ENCODE data around the gene STK4. TPM values are rescaled to one million over a fixed set of nuclear protein-coding genes. Genes with fewer than 3 reads are reported as not detected.

The STK4 gene
- total RNA-seq, 1 experiment from 2014 or later: 41.2 TPM

- CTCF ChIA-PET: no interaction called here
- DNase-seq (ENCODE audit: low spot score) (no peak), ATAC-seq (no peak)
- TF ChIP-seq KAT7 (CRISPR knock-in tag; IDR thresholded peaks at IDR 0.05; ENCODE audit: borderline replicate concordance): no peak
- H3K27ac Mint-ChIP-seq: peak overlapping the region; percentile 75
- H3K36me3 Mint-ChIP-seq: peaks cover 8% of the 10 kb centered on the region; the same call in 1 of the 2 replicates
- peaks cover 4% of the 10 kb centered on the region for H3K9me3 Mint-ChIP-seq
- H3K4me3 Mint-ChIP-seq: no peak overlapping the region
- H3K27me3 Mint-ChIP-seq (ENCODE audit: low read depth): no peaks in the 10 kb centered on the region
- peaks cover 32% of the 10 kb centered on the region for H3K4me1 Mint-ChIP-seq
- POLR2A ChIA-PET: no interaction called here
Measured at GRCh38 chr20:45047581-45048119, 81.3 kb downstream of the STK4 start.

- H3K4me1 Mint-ChIP-seq: peaks cover 34% of the 10 kb centered on the region
- H3K36me3 Mint-ChIP-seq: no peaks in the 10 kb centered on the region
- TF ChIP-seq ZSCAN18 (CRISPR knock-in tag; IDR thresholded peaks at IDR 0.05) (no peak), IRF1 (CRISPR knock-in tag; IDR thresholded peaks at IDR 0.05) (no peak), TEAD1 (CRISPR knock-in tag; IDR thresholded peaks at IDR 0.05) (no peak), RORB (CRISPR knock-in tag; IDR thresholded peaks at IDR 0.05) (no peak), EMX1 (CRISPR knock-in tag; IDR thresholded peaks at IDR 0.05) (no peak), PRRX2 (CRISPR knock-in tag; IDR thresholded peaks at IDR 0.05) (no peak), ZNF138 (CRISPR knock-in tag; conservative IDR thresholded peaks at IDR 0.05) (no peak), NR3C1 (CRISPR knock-in tag; conservative IDR thresholded peaks at IDR 0.05; ENCODE audit: low read depth) (no peak), ZNF671 (CRISPR knock-in tag; IDR thresholded peaks at IDR 0.05) (no peak), ATF2 (CRISPR knock-in tag; IDR thresholded peaks at IDR 0.05; ENCODE audit: borderline replicate concordance, low read depth) (no peak), HMGA2 (CRISPR knock-in tag; IDR thresholded peaks at IDR 0.05) (no peak), ZNF263 (CRISPR knock-in tag; IDR thresholded peaks at IDR 0.05; ENCODE audit: low read depth) (no peak), KAT7 (CRISPR knock-in tag; IDR thresholded peaks at IDR 0.05; ENCODE audit: borderline replicate concordance) (no peak), ATF1 (CRISPR knock-in tag; IDR thresholded peaks at IDR 0.05) (no peak), ETV6 (CRISPR knock-in tag; IDR thresholded peaks at IDR 0.05) (no peak), ERG (CRISPR knock-in tag; IDR thresholded peaks at IDR 0.05) (no peak), NFE2L1 (CRISPR knock-in tag; IDR thresholded peaks at IDR 0.05) (no peak), GABPB1 (CRISPR knock-in tag; IDR thresholded peaks at IDR 0.05) (no peak), NFYB (CRISPR knock-in tag; conservative IDR thresholded peaks at IDR 0.05; ENCODE audit: low read depth) (no peak)
- TF ChIP-seq, protein P1, sequence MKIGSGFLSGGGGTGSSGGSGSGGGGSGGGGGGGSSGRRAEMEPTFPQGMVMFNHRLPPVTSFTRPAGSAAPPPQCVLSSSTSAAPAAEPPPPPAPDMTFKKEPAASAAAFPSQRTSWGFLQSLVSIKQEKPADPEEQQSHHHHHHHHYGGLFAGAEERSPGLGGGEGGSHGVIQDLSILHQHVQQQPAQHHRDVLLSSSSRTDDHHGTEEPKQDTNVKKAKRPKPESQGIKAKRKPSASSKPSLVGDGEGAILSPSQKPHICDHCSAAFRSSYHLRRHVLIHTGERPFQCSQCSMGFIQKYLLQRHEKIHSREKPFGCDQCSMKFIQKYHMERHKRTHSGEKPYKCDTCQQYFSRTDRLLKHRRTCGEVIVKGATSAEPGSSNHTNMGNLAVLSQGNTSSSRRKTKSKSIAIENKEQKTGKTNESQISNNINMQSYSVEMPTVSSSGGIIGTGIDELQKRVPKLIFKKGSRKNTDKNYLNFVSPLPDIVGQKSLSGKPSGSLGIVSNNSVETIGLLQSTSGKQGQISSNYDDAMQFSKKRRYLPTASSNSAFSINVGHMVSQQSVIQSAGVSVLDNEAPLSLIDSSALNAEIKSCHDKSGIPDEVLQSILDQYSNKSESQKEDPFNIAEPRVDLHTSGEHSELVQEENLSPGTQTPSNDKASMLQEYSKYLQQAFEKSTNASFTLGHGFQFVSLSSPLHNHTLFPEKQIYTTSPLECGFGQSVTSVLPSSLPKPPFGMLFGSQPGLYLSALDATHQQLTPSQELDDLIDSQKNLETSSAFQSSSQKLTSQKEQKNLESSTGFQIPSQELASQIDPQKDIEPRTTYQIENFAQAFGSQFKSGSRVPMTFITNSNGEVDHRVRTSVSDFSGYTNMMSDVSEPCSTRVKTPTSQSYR (CRISPR knock-in tag; IDR thresholded peaks at IDR 0.05): no peak
- H3K27me3 Mint-ChIP-seq (ENCODE audit: low read depth): no peaks in the 10 kb centered on the region
- CTCF ChIA-PET: interaction anchor here (1.0 to 3.6 kb wide), 7 partner anchors 34 to 262 kb away, joined by 3 to 20 read pairs (median 4); partner anchors contain the start of gene TOMM34
- no peaks in the 10 kb centered on the region for H3K9me3 Mint-ChIP-seq
- peak overlapping the region; percentile 79 for H3K27ac Mint-ChIP-seq
- no peak overlapping the region for H3K4me3 Mint-ChIP-seq
- POLR2A ChIA-PET: no interaction called here
- DNase-seq (ENCODE audit: low spot score) (no peak), ATAC-seq (no peak)
Measured at GRCh38 chr20:45049438-45049837, 83.1 kb downstream of the STK4 start.
